Activated gamma-delta T cell treated with anti-CD3 and anti-CD28 coated beads, Interleukin-2, amount 50 U/mL, for 16 hours (primary cell): ENCODE measurements around the gene INPP5A.
"Not testable (repeated sequence)": the region's sequence is repeated elsewhere in the genome, so short reads cannot be mapped to it uniquely, and the experiment has no call there.

Experiments
- DNase-seq: peaks from one replicate; pipeline ENCODE4 v3.0.0-alpha.2; 2020; ENCODE audit warnings: low read depth

Gene INPP5A

DNA sequence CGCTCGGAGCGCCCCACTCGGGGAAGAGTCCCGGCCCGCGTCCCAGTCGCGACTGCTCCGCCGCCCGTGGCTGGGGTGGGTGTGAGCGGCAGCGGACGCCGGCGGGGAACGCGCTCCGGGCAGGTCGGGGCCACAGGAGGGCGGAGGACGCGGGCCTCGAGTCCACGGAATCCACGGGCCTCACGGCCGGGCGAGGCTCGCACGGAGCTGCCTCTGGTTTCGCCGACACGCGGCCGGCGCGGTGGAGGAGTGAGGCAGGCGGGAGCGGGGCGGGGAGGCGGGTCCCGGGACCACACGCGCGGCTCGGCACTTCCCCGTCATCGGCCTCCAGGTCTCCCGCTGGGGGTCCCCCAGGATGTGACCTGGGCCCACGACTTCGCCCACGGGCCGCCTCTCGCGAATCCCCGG is 248.9 kb downstream of the INPP5A start:
- DNase-seq = no peak

DNA sequence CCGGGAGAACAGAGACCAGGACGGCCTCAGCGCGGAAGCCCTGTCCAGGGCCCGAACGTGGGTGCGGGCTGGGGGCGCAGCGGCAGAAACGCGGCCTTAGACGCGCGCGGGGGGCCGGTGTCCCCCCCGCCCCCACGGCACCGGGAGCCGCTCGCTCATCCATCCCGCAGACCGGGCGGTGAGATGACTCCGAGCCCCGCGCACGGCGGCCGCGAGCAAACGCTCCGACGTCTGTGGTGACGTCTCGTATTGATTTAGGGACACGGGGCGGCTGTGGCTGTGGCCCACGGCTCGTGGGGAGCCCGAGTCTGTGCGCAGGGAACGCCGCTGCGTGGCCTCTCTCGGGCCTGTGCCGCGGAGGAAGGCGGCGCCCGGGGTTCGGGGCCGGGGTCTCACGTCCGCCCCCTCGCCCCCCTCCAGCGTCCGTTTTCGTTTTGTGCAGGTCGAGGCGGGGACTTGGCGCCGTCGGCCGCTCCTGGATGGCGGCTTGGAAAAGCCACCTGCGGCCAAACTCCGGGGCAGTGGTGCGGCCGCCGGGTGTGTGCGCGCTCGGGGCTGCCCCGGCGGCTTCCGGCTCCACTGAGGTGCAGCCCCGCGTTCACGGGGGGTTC is 249.4 kb downstream of the INPP5A start:
- no peak for DNase-seq

- no peak for DNase-seq
Observed at GRCh38 chr10:132787495-132788179, 250.1 kb downstream of the INPP5A start.

DNA sequence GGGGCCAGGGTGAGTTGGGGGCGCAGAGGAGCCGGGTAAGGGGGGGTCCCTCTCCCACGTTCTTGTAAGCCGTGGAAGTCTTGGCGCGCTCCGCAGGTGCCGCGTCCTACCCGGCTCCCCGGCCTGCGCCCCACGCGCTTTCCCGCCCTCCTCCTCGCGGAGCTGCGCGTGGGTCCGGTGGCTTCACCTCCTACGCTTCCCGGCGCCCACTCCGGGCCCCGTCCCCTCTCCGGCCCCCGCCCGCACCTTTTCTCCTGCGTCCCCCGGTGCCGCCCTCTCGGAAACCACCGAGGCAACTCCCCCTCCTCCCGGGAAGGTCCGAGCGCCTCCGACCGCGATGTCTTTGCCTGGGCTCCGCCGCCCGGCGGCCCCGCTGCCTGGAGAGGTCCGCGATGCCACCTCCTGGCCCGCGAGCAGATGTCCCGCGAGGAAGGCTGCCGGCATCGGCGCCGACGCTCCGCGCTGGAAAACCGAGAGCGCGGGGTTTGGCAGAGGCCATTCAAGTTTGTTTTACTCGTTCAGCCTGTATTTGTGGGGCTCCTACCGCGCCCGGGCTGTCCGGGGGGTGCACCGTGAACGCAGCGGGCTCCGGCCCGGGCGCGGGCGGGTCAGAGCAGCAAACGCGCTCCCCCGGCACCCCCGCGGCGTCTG is 250.7 kb downstream of the INPP5A start:
- no peak for DNase-seq

DNA sequence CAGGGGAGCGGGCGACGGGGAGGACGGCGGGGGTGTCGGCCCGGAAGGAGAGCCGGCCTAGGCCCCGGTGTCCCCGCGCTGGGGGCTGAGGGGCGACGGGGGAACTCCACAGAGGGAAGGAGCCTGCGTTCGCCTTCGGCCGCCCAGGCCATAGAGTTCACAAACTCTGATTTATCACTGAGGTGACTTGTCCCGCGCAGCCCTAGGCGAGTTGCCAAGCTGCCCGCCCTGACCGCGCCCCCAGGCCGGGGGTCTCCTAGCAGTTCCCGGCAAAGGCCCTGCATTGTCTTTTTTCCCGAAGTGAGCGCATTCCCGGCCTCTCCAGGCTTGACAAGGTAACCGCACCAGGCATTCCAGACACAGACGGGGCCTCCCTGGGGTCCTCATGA is 251.2 kb downstream of the INPP5A start:
- no peak for DNase-seq

DNA sequence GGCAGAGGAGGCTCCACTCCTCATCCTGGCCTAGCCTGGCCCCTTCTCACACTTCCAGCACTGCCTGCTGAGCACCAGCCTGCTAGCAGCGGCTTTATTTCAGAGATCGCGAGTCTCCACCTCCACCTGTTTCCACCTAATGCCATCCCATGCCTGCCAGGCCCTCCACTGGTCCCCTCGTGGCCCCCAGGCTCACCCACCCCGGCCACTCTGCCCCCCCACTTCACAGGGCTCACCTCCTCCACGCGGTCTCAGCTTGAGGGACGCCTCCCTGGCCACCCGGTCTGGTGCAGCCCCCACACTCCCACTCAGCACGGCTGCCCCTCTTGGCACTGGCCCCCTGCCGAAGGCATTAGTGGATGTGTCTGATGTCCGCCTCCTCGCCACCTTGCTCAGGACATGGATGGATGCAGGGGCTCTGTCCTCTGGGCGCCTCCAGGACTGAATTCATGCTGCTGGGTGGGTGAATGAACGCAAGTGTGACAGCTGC is 252.1 kb downstream of the INPP5A start:
- DNase-seq = no peak

DNA sequence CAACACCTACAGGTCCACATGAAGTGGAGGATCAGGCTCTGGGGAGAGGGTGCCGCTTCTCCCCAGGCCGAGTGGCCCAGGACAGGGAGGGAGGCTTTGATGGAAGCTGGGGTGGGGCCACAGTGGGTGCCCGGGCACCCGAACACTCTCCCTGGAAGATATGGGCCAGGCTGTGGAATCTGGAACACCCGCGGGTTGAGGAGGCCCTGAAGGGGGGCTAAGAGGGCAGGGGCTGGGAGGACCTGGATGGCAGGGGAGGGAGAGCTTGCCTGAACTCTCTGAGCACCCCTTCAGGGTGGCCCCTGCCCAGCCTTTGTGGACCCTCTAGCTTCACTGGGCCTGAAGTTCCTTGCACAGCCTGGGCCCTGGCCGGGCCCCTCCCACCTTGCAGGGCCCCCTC is 252.9 kb downstream of the INPP5A start:
- no peak for DNase-seq

GRCh38 chr10:132790934-132791829 is 253.6 kb downstream of the INPP5A start:
- no peak for DNase-seq

GRCh38 chr10:132792099-132792498 is 254.5 kb downstream of the INPP5A start:
- DNase-seq = not testable (repeated sequence)

DNA sequence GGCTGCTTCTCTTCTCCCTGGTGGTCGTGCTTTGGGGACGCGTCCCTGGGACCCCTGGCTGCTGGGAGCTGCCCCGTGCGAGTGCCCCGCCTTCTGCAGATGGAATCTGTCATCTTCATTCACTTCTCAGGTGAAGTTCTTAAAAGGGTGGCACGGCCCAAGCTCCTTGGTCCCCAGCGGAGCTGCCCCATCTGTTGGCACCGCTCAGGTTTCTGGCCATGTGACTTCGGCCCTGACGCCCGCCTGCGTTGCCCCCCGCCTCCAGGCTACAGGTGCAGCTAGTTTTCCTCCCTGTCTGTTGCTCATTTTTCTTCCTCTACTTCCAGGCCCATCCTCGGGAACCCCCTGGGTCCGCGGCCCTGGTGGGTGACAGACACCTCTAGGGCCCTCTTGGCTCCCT is 255.2 kb downstream of the INPP5A start:
- no peak for DNase-seq

DNA sequence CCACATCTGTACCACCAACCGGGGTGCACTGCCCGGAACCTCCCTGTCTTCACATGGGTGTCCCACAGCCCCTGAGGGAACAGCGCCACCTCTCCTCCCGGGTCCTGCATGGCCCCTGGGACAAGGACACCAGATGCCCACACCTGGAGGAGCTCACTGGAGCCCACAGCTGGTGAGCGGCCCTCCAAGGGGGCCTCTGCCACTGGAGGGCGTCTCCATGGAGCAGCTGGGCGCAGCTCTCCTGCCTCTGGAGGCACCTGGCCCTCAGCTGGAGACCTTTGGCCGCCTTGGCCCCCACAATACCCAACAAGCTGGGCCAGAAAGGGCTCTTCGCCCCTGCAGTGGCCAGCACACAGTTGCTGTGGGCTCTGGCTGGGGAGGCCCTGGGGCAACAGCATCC is 255.6 kb downstream of the INPP5A start:
- DNase-seq = no peak

DNA sequence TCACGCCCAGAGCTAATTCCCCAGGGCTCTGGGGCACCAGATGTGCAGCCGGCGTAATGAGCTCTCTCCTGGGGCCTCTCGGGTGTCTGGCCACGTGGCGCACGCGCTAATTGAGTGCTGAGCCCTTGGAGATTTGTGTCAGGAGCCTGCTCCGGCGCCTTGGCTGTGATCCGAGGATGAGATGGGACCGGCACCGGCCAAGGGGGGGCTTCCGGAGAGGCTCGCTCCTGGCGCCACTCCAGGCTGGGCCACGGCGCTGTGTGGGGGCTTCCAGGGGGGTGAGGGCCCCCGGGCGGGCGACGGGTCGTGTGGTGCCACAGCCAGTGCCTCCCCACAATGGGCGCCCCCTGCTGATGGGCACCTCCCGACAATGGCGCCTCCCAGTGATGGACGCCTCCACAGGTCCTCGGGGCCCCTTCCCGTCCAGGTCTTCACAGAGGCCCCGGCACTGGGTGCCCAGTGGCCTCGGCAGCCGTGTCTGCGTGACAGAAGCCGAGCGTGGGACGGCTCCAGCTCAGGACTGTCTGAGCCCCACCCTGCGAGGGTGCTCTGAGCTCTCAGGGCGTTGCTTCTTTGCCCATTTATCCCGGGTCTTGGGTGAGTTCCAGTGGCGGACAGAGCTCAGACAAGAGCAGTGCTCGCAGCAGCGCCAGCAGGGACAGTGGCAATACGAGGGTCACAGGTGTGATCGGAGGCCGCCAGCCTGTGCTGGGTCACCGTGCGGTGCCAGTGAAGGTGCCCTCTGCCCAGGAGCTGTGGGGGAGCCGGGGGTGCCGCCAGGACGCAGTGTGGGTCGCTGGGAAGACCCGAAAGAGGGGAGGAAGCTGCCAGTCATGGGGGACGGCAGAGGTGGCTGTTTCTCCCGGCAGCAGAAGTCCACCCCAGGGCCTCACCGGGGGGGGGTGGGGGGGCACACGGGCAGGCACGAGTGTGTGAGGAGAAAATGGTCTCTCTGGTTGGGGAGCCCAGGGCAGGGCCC is 256.6 kb downstream of the INPP5A start:
- no peak for DNase-seq

DNA sequence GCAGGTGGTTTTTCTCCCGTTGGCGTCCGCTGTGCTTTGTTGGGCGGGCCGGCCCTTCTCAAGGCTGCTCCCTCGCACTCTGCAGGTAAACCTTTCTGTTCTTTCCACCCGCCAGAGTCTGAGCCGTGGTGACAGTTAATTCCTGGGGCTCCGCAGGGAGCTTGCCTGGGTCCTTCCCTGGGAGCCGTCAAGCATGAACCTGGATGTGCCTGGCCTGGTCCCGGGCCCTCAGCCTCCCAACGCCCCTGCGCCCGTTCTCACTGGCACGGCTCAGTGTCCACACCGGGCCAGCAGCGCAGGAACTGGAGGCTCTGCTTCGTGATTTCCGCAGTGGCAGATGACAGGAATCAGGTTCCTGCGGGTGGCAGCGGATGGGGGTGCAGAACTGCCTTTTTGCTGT is 259.3 kb downstream of the INPP5A start:
- no peak for DNase-seq

GRCh38 chr10:132797986-132798385 is 260.4 kb downstream of the INPP5A start:
- DNase-seq = not testable (repeated sequence)

DNA sequence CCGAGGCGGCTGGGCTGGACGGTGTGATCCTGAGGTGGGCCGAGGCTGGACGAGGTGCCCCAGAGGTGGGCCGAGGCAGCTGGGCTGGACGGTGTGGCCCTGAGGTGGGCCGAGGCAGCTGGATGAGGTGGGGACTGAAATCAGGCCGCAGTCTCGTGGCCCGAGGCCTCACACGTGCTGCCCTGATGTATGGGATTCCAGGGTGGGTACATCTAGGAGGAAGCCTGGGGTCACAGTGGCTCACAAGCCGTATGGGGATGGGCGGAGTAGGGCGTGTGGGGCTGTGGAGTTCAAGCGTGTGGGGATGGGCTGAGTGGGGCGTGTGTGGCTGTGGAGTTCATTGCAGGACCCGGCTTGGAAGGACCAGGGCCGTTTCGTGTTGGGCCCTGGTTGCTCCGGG is 260.8 kb downstream of the INPP5A start:
- no peak for DNase-seq

DNA sequence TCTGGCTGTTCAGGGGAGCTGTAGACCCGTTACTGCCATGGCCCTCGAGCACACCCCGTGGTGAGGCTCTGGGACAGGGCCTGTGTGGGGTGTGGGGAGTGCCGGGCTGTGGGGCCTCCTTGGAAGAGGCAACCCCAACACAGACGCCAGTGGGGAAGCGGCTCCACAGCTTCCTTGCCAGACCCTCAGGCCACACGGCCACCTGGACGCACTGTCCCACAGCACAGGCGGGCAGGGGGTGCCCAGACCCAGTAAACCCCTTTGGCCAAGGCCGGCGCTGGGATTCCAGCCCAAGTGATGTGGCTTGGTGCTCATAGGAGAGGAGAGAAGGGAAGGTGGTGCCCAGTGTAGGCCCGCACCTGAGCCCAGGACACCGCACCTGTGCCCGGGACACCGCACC is 261.3 kb downstream of the INPP5A start:
- DNase-seq = no peak

DNA sequence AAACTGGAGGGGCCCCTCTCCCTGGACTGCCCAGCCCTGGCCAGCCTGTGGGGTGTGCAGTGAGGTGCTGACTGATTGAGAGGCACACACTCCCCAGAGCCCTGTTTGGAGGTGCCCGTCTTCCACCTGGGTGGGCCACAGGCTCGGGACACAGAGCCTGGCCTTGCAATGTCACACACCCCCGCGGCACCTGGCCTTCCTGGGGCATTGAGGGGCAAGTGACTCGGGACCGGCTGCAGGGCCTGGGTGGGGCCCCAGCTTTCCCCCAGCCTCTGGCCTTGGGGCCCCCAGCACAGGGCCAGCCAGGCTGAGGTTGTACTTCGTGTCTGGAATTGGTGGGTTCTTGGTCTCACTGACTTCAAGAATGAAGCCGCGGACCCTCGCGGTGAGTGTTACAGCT is 262.3 kb downstream of the INPP5A start:
- DNase-seq = no peak

DNA sequence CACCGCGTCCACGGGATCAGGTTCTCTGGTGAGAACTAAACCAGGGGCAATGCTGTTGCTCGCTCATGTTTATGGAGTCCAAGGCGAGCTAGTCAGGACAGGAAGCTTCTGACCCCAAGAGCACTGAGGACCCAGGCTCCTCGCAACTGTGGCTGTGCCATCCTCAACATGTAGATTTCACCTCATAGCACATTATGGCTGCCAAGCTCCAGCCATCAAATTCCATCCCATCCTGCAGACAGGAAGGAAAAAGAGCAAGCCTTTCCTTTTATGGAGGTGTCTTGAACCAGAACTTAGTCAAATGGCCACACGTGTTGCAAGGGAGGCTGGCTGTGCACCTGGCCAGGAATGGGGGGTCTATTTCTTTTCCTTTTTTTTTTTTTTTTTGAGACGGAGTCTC is 264.5 kb downstream of the INPP5A start:
- no peak for DNase-seq

DNA sequence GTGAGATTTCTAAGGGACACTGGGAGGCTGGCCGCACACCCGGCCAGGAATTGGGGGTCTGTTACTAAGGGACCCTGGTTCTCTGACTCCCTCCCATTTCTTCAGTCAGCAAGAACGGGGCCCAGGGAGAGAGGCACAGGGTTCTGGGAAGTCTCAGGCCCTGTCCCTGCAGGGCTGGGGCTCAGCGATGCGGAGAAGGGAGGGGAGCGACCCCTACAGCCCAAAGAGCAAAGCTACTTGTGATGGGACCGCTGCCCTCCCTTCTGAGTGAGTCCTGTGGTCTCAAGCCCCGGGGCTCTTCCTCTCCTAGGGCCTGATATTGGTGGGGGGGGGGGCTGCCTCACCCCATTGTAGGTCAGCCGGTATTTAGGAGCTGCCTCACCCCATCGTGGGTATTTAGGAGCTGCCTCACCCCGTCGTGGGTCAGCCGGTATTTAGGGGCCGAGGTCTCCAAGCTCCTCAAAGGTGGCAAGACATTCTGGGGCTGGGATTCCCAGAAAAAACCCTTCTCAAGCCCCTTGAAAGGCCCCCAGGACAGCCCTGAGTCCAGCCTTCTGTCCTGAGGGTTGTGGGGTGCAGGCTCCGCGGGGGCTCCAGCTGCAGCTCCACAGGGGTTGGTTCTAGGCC is 265.2 kb downstream of the INPP5A start:
- no peak for DNase-seq

- no peak for DNase-seq
Observed at GRCh38 chr10:132803416-132804210, 266.0 kb downstream of the INPP5A start.
